Upper lobe of right lung (tissue), 1 donor: ENCODE results near the gene PEX1. TPM values are rescaled to one million over a fixed set of nuclear protein-coding genes. Genes with fewer than 3 reads are reported as not detected.
"Not testable (repeated sequence)": the region's sequence is repeated elsewhere in the genome, so short reads cannot be mapped to it uniquely, and the experiment has no call there.

Source experiments
- ATAC-seq: fragments of 200-7000 bp; cut with Tn5 transposase; one replicate; pipeline ENCODE4 v1.9.1; 2020; ENCODE audit warnings: mild to moderate bottlenecking, moderate library complexity
- DNase-seq: peaks from one replicate; pipeline ENCODE4 v3.0.0-alpha.2; 2020
- H3K27ac ChIP-seq: fragments of 200-600 bp; one replicate; pipeline ENCODE4 v1.8.0; 2022
- H3K27me3 ChIP-seq: fragments of 200-600 bp; one replicate; pipeline ENCODE4 v1.8.0; 2022; ENCODE audit warnings: mild to moderate bottlenecking
- H3K36me3 ChIP-seq: fragments of 200-600 bp; one replicate; pipeline ENCODE4 v1.8.0; 2022
- H3K4me1 ChIP-seq: fragments of 200-600 bp; one replicate; pipeline ENCODE4 v1.8.0; 2022
- H3K4me3 ChIP-seq: fragments of 200-600 bp; one replicate; pipeline ENCODE4 v1.8.0; 2022; ENCODE audit warnings: mild to moderate bottlenecking
- H3K9me3 ChIP-seq: fragments of 200-600 bp; one replicate; pipeline ENCODE4 v1.8.0; 2022
- CTCF ChIP-seq: fragments of 200-600 bp; IDR thresholded peaks from one replicate; pipeline ENCODE4 v1.8.0; 2022; ENCODE audit warnings: antibody characterized with exemption
- intact Hi-C: fragments of 100-400 bp; cut with DNase I; formaldehyde crosslinking; loops from one replicate; pipeline ENCODE4 v1.11.0; 2022
- total RNA-seq: library from RNA; stranded (reverse); fragmentation: NEBNext Ultra II Directional; extraction: Animal tissue kit (Norgen Biotek cat#: 25700); gene quantifications from one replicate; pipeline ENCODE4 v1.2.1, GENCODE V29; 2021
- donor health status: DM: no; HTN: yes; CAD: no; lungs with severe emphysema.

Gene PEX1
- total RNA-seq, 1 donor from 2014 or later: 14.2 TPM

GRCh38 chr7:92451645-92452044 is 76.7 kb downstream of the PEX1 start:
- TF ChIP-seq CTCF: no peak
- ATAC-seq: no peak
- no peak overlapping the region for H3K27ac ChIP-seq
- no peak overlapping the region for H3K4me3 ChIP-seq
- no peaks in the 10 kb centered on the region for H3K27me3 ChIP-seq
- intact Hi-C loops: no loop called here
- peaks cover 17% of the 10 kb centered on the region for H3K4me1 ChIP-seq
- no peaks in the 10 kb centered on the region for H3K9me3 ChIP-seq
- peaks cover 78% of the 10 kb centered on the region for H3K36me3 ChIP-seq
- DNase-seq: no peak

- no peaks in the 10 kb centered on the region for H3K9me3 ChIP-seq
- DNase-seq (peak; percentile 67), ATAC-seq (peak; percentile 72)
- TF ChIP-seq CTCF: peak; percentile 49
- intact Hi-C loops: no loop called here
- H3K36me3 ChIP-seq: peaks cover 45% of the 10 kb centered on the region
- H3K4me3 ChIP-seq: peak overlapping the region; percentile 100
- H3K27ac ChIP-seq: peak overlapping the region; percentile 99
- no peaks in the 10 kb centered on the region for H3K27me3 ChIP-seq
- H3K4me1 ChIP-seq: peaks cover 17% of the 10 kb centered on the region
These were observed 80.0 kb downstream of the PEX1 start for GRCh38 chr7:92448205-92448747.

GRCh38 chr7:92447345-92448204 is 80.7 kb downstream of the PEX1 start, which contains the start of gene GATAD1:
TSS of gene GATAD1 (plus strand) at chr7:92447482. CDS start at chr7:92447730, 248 bp downstream.
- peaks cover 38% of the 10 kb centered on the region for H3K36me3 ChIP-seq
- no peaks in the 10 kb centered on the region for H3K27me3 ChIP-seq
- ATAC-seq (peak; percentile 99), DNase-seq (peak; percentile 96)
- peak within 1 kb of the TSS; percentile 100 for H3K4me3 ChIP-seq
- H3K9me3 ChIP-seq: no peaks in the 10 kb centered on the region
- peak; percentile 95 for TF ChIP-seq CTCF
- intact Hi-C loops: no loop called here
- peaks cover 17% of the 10 kb centered on the region for H3K4me1 ChIP-seq
- peak within 1 kb of the TSS; percentile 99 for H3K27ac ChIP-seq

GRCh38 chr7:92446869-92447344 is 81.4 kb downstream of the PEX1 start:
- H3K4me3 ChIP-seq: peak overlapping the region; percentile 100
- H3K36me3 ChIP-seq: peaks cover 31% of the 10 kb centered on the region
- H3K27me3 ChIP-seq: no peaks in the 10 kb centered on the region
- DNase-seq (no peak), ATAC-seq (no peak)
- H3K27ac ChIP-seq: peak overlapping the region; percentile 99
- intact Hi-C loops: no loop called here
- no peak for TF ChIP-seq CTCF
- H3K9me3 ChIP-seq: no peaks in the 10 kb centered on the region
- peaks cover 17% of the 10 kb centered on the region for H3K4me1 ChIP-seq

GRCh38 chr7:92442720-92443119 is 85.6 kb downstream of the PEX1 start:
- ATAC-seq, H3K27me3 ChIP-seq, DNase-seq, H3K36me3 ChIP-seq, H3K4me1 ChIP-seq, H3K27ac ChIP-seq, H3K9me3 ChIP-seq, intact Hi-C loops, H3K4me3 ChIP-seq: not testable (repeated sequence)

GRCh38 chr7:92437956-92438491 is 90.3 kb downstream of the PEX1 start:
- H3K27ac ChIP-seq: no peak overlapping the region
- no peaks in the 10 kb centered on the region for H3K4me1 ChIP-seq
- no peak overlapping the region for H3K4me3 ChIP-seq
- no peaks in the 10 kb centered on the region for H3K9me3 ChIP-seq
- ATAC-seq (no peak), DNase-seq (no peak)
- intact Hi-C loops: no loop called here
- H3K27me3 ChIP-seq: no peaks in the 10 kb centered on the region
- no peaks in the 10 kb centered on the region for H3K36me3 ChIP-seq
- TF ChIP-seq CTCF: no peak
